Activated CD4-positive, alpha-beta T cell treated with anti-CD3 and anti-CD28 coated beads for 36 hours (primary cell): ENCODE results near the gene NR1H3. TPM values are rescaled to one million over a fixed set of nuclear protein-coding genes. Genes with fewer than 3 reads are reported as not detected.

Experiments used
- ATAC-seq: fragments of 200-7000 bp; cut with Tn5 transposase; one replicate; pipeline ENCODE4 v1.10.0; 2021; ENCODE audit warnings: mild to moderate bottlenecking, moderate library complexity
- CTCF ChIA-PET: fragments of 350-600 bp; sonication (Branson Sonifier 250); formaldehyde crosslinking; loops from one replicate; lab custom pipeline; 2021; ENCODE audit warnings: antibody characterized with exemption; lab: Charles Lee
- POLR2A ChIA-PET: fragments of 350-600 bp; sonication (Branson Sonifier 250); formaldehyde crosslinking; loops from one replicate; lab custom pipeline; 2021; ENCODE audit warnings: antibody characterized with exemption, inconsistent platforms; lab: Charles Lee
- DNase-seq: peaks from one replicate; pipeline ENCODE4 v3.0.0-alpha.2; 2020
- H3K27ac Mint-ChIP-seq: one replicate; pipeline ENCODE4 v1.8.0; 2021; ENCODE audit warnings: mixed read lengths
- H3K27me3 Mint-ChIP-seq: one replicate; pipeline ENCODE4 v1.8.0; 2021; ENCODE audit warnings: mixed read lengths
- H3K36me3 Mint-ChIP-seq: one replicate; pipeline ENCODE4 v1.8.0; 2021; ENCODE audit warnings: low read depth, mixed read lengths
- H3K4me1 Mint-ChIP-seq: one replicate; pipeline ENCODE4 v1.8.0; 2021; ENCODE audit warnings: mixed read lengths
- H3K4me3 Mint-ChIP-seq: one replicate; pipeline ENCODE4 v1.8.0; 2021; ENCODE audit warnings: mild to moderate bottlenecking, moderate library complexity, mixed read lengths
- H3K9me3 Mint-ChIP-seq: one replicate; pipeline ENCODE4 v1.8.0; 2021; ENCODE audit warnings: low read depth, mixed read lengths
- intact Hi-C, 2 experiments: fragments of 100-400 bp; cut with DNase I in 1 of 2; cut with micrococcal nuclease in 1 of 2; formaldehyde crosslinking; loops; one replicate each; pipeline versions ENCODE4 v1.14.2 to v1.15.1; 2022 to 2024; cut with DNase I, micrococcal nuclease
- total RNA-seq, 2 experiments: library from RNA; stranded (reverse); gene quantifications; one replicate each; pipeline ENCODE4 v1.2.3, GENCODE V29; 2021

The NR1H3 gene
- total RNA-seq, 2 experiments from 2014 or later, result 9.5 to 13.3 TPM

GRCh38 chr11:47225552-47226400, 32.0 kb upstream of the NR1H3 start:
- ChIA-PET POLR2A (interaction anchor here (0.6 kb wide), 2 partner anchors 32 to 342 kb away, joined by 3 to 11 read pairs; no protein-coding TSS in a partner anchor), CTCF (no interaction called here)
- Mint-ChIP-seq H3K36me3 (peaks cover 65% of the 10 kb centered on the region), H3K4me1 (peaks cover 26% of the 10 kb centered on the region), H3K9me3 (no peaks in the 10 kb centered on the region), H3K4me3 (peak overlapping the region; percentile 28), H3K27me3 (no peaks in the 10 kb centered on the region), H3K27ac (peak overlapping the region; percentile 84)
- intact Hi-C loops, result loop anchor here in 1 of 2 experiments (1.0 kb wide), 1 partner anchor 9 kb away; no protein-coding TSS in a partner anchor
- DNase-seq (peak; percentile 60), ATAC-seq (peak; percentile 98)

GRCh38 chr11:47229161-47229560, 28.6 kb upstream of the NR1H3 start:
- ATAC-seq, result no peak

GRCh38 chr11:47233051-47233450, 24.7 kb upstream of the NR1H3 start:
- CTCF ChIA-PET, result interaction anchor here (0.6 to 2.2 kb wide), 5 partner anchors 16 to 180 kb away, joined by 3 to 11 read pairs (median 5); partner anchors contain the start of gene ACP2
- H3K27ac Mint-ChIP-seq, result no peak overlapping the region
- ATAC-seq (no peak), DNase-seq (no peak)
- no peaks in the 10 kb centered on the region for H3K9me3 Mint-ChIP-seq
- H3K36me3 Mint-ChIP-seq, result peaks cover 53% of the 10 kb centered on the region
- intact Hi-C loops, result no loop called here
- H3K4me1 Mint-ChIP-seq, result peaks cover 28% of the 10 kb centered on the region
- H3K27me3 Mint-ChIP-seq, result no peaks in the 10 kb centered on the region
- H3K4me3 Mint-ChIP-seq, result no peak overlapping the region
- POLR2A ChIA-PET, result interaction anchor here (0.5 to 1.3 kb wide), 3 partner anchors 9 to 361 kb away, joined by 3 to 4 read pairs (median 3); partner anchors contain the start of genes C1QTNF4 and DDB2

More at GRCh38 chr11:47229161-47229560, 28.6 kb upstream of the NR1H3 start:
- Mint-ChIP-seq H3K27me3 (no peaks in the 10 kb centered on the region), H3K36me3 (peaks cover 58% of the 10 kb centered on the region), H3K9me3 (no peaks in the 10 kb centered on the region), H3K27ac (no peak overlapping the region), H3K4me1 (peaks cover 28% of the 10 kb centered on the region), H3K4me3 (no peak overlapping the region)
- POLR2A ChIA-PET, result no interaction called here
- intact Hi-C loops, result no loop called here
- DNase-seq, result no peak
- CTCF ChIA-PET, result interaction anchor here (1.4 kb wide), 1 partner anchor 15 kb away, joined by 3 read pairs; no protein-coding TSS in a partner anchor

- Mint-ChIP-seq H3K9me3 (no peaks in the 10 kb centered on the region), H3K27ac (peak overlapping the region; percentile 81), H3K27me3 (no peaks in the 10 kb centered on the region), H3K4me3 (no peak overlapping the region), H3K4me1 (peaks cover 28% of the 10 kb centered on the region), H3K36me3 (peaks cover 53% of the 10 kb centered on the region)
- POLR2A ChIA-PET, result interaction anchor here (0.9 to 2.3 kb wide), 5 partner anchors 10 to 38 kb away, joined by 3 to 15 read pairs (median 4); partner anchors contain the start of genes ACP2 and DDB2
- DNase-seq (peak; percentile 25), ATAC-seq (peak; percentile 31)
- CTCF ChIA-PET, result interaction anchor here (0.7 to 2.2 kb wide), 8 partner anchors 9 to 333 kb away, joined by 3 to 13 read pairs (median 4); no protein-coding TSS in a partner anchor
- intact Hi-C loops, result no loop called here
Observed at GRCh38 chr11:47233989-47234668, 23.7 kb upstream of the NR1H3 start.

- ChIA-PET POLR2A (interaction anchor here (1.5 to 2.3 kb wide), 2 partner anchors 14 to 20 kb away, joined by 10 to 15 read pairs; partner anchors contain the start of genes ACP2 and DDB2), CTCF (interaction anchor here (0.6 to 2.2 kb wide), 5 partner anchors 14 to 91 kb away, joined by 3 to 13 read pairs (median 4); no protein-coding TSS in a partner anchor)
- Mint-ChIP-seq H3K27me3 (no peaks in the 10 kb centered on the region), H3K4me3 (peak overlapping the region; percentile 25), H3K4me1 (peaks cover 28% of the 10 kb centered on the region), H3K9me3 (no peaks in the 10 kb centered on the region), H3K27ac (peak overlapping the region; percentile 81), H3K36me3 (peaks cover 55% of the 10 kb centered on the region)
- intact Hi-C loops, result no loop called here
- ATAC-seq (peak; percentile 71), DNase-seq (peak; percentile 62)
Observed at GRCh38 chr11:47234669-47235100, 23.1 kb upstream of the NR1H3 start.

- Mint-ChIP-seq H3K9me3 (no peaks in the 10 kb centered on the region), H3K27ac (peak overlapping the region; percentile 81), H3K27me3 (no peaks in the 10 kb centered on the region), H3K36me3 (peaks cover 60% of the 10 kb centered on the region), H3K4me1 (peaks cover 28% of the 10 kb centered on the region), H3K4me3 (no peak overlapping the region)
- ChIA-PET CTCF (interaction anchor here (0.6 to 2.2 kb wide), 7 partner anchors 13 to 91 kb away, joined by 3 to 13 read pairs (median 4); no protein-coding TSS in a partner anchor), POLR2A (interaction anchor here (1.5 to 2.3 kb wide), 3 partner anchors 14 to 21 kb away, joined by 4 to 15 read pairs (median 10); partner anchors contain the start of genes ACP2 and DDB2)
- intact Hi-C loops, result no loop called here
- DNase-seq (no peak), ATAC-seq (no peak)
Observed at GRCh38 chr11:47235163-47235562, 22.6 kb upstream of the NR1H3 start.

GRCh38 chr11:47236482-47236881, 21.3 kb upstream of the NR1H3 start:
- intact Hi-C loops, result no loop called here
- CTCF ChIA-PET, result interaction anchor here (1.5 to 1.7 kb wide), 2 partner anchors 10 to 13 kb away, joined by 3 to 5 read pairs; no protein-coding TSS in a partner anchor
- no peak overlapping the region for H3K4me3 Mint-ChIP-seq
- peaks cover 28% of the 10 kb centered on the region for H3K4me1 Mint-ChIP-seq
- H3K27ac Mint-ChIP-seq, result peak overlapping the region; percentile 34
- H3K9me3 Mint-ChIP-seq, result no peaks in the 10 kb centered on the region
- DNase-seq (peak; percentile 34), ATAC-seq (no peak)
- H3K36me3 Mint-ChIP-seq, result peaks cover 60% of the 10 kb centered on the region
- POLR2A ChIA-PET, result interaction anchor here (1.3 to 1.5 kb wide), 2 partner anchors 12 to 23 kb away, joined by 4 to 8 read pairs; partner anchors contain the start of gene ACP2
- H3K27me3 Mint-ChIP-seq, result no peaks in the 10 kb centered on the region

GRCh38 chr11:47239852-47240251, 17.9 kb upstream of the NR1H3 start:
- no peak for ATAC-seq
- no peaks in the 10 kb centered on the region for H3K9me3 Mint-ChIP-seq
- no peak overlapping the region for H3K27ac Mint-ChIP-seq
- no peaks in the 10 kb centered on the region for H3K27me3 Mint-ChIP-seq
- peaks cover 64% of the 10 kb centered on the region for H3K36me3 Mint-ChIP-seq
- CTCF ChIA-PET, result interaction anchor here (1.0 kb wide), 1 partner anchor 25 kb away, joined by 4 read pairs; no protein-coding TSS in a partner anchor
- intact Hi-C loops, result no loop called here
- POLR2A ChIA-PET, result interaction anchor here (1.0 kb wide), 1 partner anchor 26 kb away, joined by 6 read pairs; the partner anchor contains the start of gene DDB2
- DNase-seq, result no peak
- no peak overlapping the region for H3K4me3 Mint-ChIP-seq
- H3K4me1 Mint-ChIP-seq, result peaks cover 15% of the 10 kb centered on the region

GRCh38 chr11:47241841-47242301, 15.9 kb upstream of the NR1H3 start:
- no peaks in the 10 kb centered on the region for H3K9me3 Mint-ChIP-seq
- no peaks in the 10 kb centered on the region for H3K27me3 Mint-ChIP-seq
- no peak for DNase-seq
- H3K36me3 Mint-ChIP-seq, result peaks cover 51% of the 10 kb centered on the region
- peak; percentile 53 for ATAC-seq
- H3K4me3 Mint-ChIP-seq, result no peak overlapping the region
- POLR2A ChIA-PET, result interaction anchor here (0.7 to 1.3 kb wide), 3 partner anchors 21 to 29 kb away, joined by 3 to 6 read pairs (median 3); partner anchors contain the start of gene DDB2
- H3K4me1 Mint-ChIP-seq, result peaks cover 2% of the 10 kb centered on the region
- peak overlapping the region; percentile 23 for H3K27ac Mint-ChIP-seq
- intact Hi-C loops, result no loop called here
- CTCF ChIA-PET, result interaction anchor here (0.7 to 1.4 kb wide), 5 partner anchors 12 to 336 kb away, joined by 3 to 4 read pairs (median 3); no protein-coding TSS in a partner anchor

- H3K27ac Mint-ChIP-seq, result peak overlapping the region; percentile 23
- no peaks in the 10 kb centered on the region for H3K27me3 Mint-ChIP-seq
- no peak for ATAC-seq
- no peak for DNase-seq
- no peaks in the 10 kb centered on the region for H3K9me3 Mint-ChIP-seq
- no peak overlapping the region for H3K4me3 Mint-ChIP-seq
- peaks cover 9% of the 10 kb centered on the region for H3K4me1 Mint-ChIP-seq
- ChIA-PET CTCF (interaction anchor here (0.8 to 1.4 kb wide), 2 partner anchors 13 to 27 kb away, joined by 3 to 4 read pairs; no protein-coding TSS in a partner anchor), POLR2A (interaction anchor here (1.3 kb wide), 1 partner anchor 28 kb away, joined by 6 read pairs; the partner anchor contains the start of gene DDB2)
- peaks cover 45% of the 10 kb centered on the region for H3K36me3 Mint-ChIP-seq
- intact Hi-C loops, result no loop called here
Observed at GRCh38 chr11:47242596-47243192, 15.1 kb upstream of the NR1H3 start.
